GM12891 (cell line): ENCODE measurements around the gene C11orf21.

ENCODE experiments used
- PAX5 ChIP-seq: IDR thresholded peaks from 2 replicates; pipeline ENCODE4 v1.6.1; 2011; ENCODE audit warnings: low read length, moderate library complexity, mild to moderate bottlenecking; ENCODE audit not compliant: insufficient read depth, severe bottlenecking
- POLR2A ChIP-seq: IDR thresholded peaks from 2 replicates; pipeline ENCODE4 v1.6.1; 2011; ENCODE audit warnings: low read depth, low read length, control low read depth
- POLR2AphosphoS5 ChIP-seq: IDR thresholded peaks from 2 replicates; pipeline ENCODE4 v1.6.1; 2011; ENCODE audit warnings: low read depth, low read length, control low read depth
- SPI1 ChIP-seq: IDR thresholded peaks from 2 replicates; pipeline ENCODE4 v1.6.1; 2011; ENCODE audit warnings: low read depth, low read length, control low read depth
- TAF1 ChIP-seq: IDR thresholded peaks from 2 replicates; pipeline ENCODE4 v1.6.1; 2011; ENCODE audit warnings: low read depth, low read length, control low read depth

DNA sequence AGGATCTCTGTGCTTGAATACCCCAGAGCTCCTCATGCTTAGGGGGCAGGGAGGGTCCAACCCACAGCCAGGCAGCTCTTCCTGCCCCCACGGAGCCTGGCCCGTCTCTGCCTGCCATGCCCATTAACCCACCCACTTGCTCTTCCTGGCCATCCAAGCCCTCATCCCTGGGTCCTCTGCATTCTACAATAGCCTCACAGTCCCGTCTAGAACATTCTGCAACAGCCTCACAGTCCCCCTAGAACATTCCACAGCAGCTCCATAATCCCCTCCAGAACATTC is 15.2 kb upstream of the C11orf21 start:
- no peak for TF ChIP-seq POLR2A
- TF ChIP-seq POLR2AphosphoS5: no peak
- no peak for TF ChIP-seq PAX5
- TF ChIP-seq TAF1: no peak
- TF ChIP-seq SPI1: no peak
